IMR-90 (cell line): ENCODE measurements around the gene EDDM13.

ENCODE experiments used
- CTCF ChIP-seq: conservative IDR thresholded peaks from 2 replicates; pipeline ENCODE4 v1.5.1; 2012; ENCODE audit warnings: mild to moderate bottlenecking, low read depth, low read length, improper control_type of control experiment
- MAZ ChIP-seq: IDR thresholded peaks from 2 replicates; pipeline ENCODE4 v1.6.1; 2012; ENCODE audit warnings: low read depth, mild to moderate bottlenecking, low read length, improper control_type of control experiment, moderate library complexity, borderline replicate concordance
- MXI1 ChIP-seq: IDR thresholded peaks from 2 replicates; pipeline ENCODE4 v1.6.1; 2012; ENCODE audit warnings: low read depth, mild to moderate bottlenecking, low read length, moderate library complexity, borderline replicate concordance
- POLR2A ChIP-seq: IDR thresholded peaks from 2 replicates; pipeline ENCODE4 v1.6.1; 2012; ENCODE audit warnings: mild to moderate bottlenecking, low read depth, low read length
- RAD21 ChIP-seq: IDR thresholded peaks from 2 replicates; pipeline ENCODE4 v1.6.1; 2012; ENCODE audit warnings: low read length, improper control_type of control experiment
- RFX5 ChIP-seq: IDR thresholded peaks from 2 replicates; pipeline ENCODE4 v1.8.0; 2012; ENCODE audit warnings: low read depth, mild to moderate bottlenecking, low read length, moderate library complexity
- SMC3 ChIP-seq: fragments of 150-350 bp; IDR thresholded peaks from 2 replicates; pipeline ENCODE4 v1.6.1; 2016; ENCODE audit warnings: low read depth, mild to moderate bottlenecking, antibody characterized with exemption, low read length, moderate library complexity
- TF ChIP-seq, protein P1 (sequence below): fragments of 150-350 bp; IDR thresholded peaks from 2 replicates; pipeline ENCODE4 v1.6.1; 2016; ENCODE audit warnings: low read depth, mild to moderate bottlenecking, low read length, moderate library complexity, borderline replicate concordance

- TF ChIP-seq CTCF (no peak), MXI1 (no peak), RAD21 (no peak), POLR2A (no peak), SMC3 (no peak), RFX5 (no peak), MAZ (no peak)
- TF ChIP-seq, protein P1, sequence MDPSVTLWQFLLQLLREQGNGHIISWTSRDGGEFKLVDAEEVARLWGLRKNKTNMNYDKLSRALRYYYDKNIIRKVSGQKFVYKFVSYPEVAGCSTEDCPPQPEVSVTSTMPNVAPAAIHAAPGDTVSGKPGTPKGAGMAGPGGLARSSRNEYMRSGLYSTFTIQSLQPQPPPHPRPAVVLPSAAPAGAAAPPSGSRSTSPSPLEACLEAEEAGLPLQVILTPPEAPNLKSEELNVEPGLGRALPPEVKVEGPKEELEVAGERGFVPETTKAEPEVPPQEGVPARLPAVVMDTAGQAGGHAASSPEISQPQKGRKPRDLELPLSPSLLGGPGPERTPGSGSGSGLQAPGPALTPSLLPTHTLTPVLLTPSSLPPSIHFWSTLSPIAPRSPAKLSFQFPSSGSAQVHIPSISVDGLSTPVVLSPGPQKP = no peak
Observed at GRCh38 chr19:56308792-56309191, 36.2 kb downstream of the EDDM13 start.
